SK-N-MC (cell line): ENCODE data around the gene SGO1.

Experiments
- DNase-seq: peaks from one replicate; pipeline ENCODE4 v3.0.0-alpha.2; 2011; ENCODE audit warnings: low read depth, low spot score
- H3K27ac ChIP-seq: fragments of 200-600 bp; sonication (generic); 2 replicates; pipeline ENCODE4 v1.5.1; 2016; ENCODE audit warnings: mixed run types
- H3K36me3 ChIP-seq: fragments of 200-600 bp; sonication (generic); 2 replicates; pipeline ENCODE4 v1.6.1; 2017; ENCODE audit warnings: antibody characterized with exemption, low read length, mixed read lengths; ENCODE audit not compliant: insufficient read depth
- H3K4me3 ChIP-seq: fragments of 200-600 bp; sonication (generic); 2 replicates; pipeline ENCODE4 v1.5.1; 2016
- H3K9ac ChIP-seq: fragments of 200-600 bp; sonication (generic); 2 replicates; pipeline ENCODE4 v1.8.0; 2017; ENCODE audit warnings: mixed run types, mixed read lengths; ENCODE audit not compliant: insufficient read length
- H3K9me3 ChIP-seq: fragments of 200-600 bp; sonication (generic); 2 replicates; pipeline ENCODE4 v1.6.1; 2017; ENCODE audit warnings: low read depth, mild to moderate bottlenecking, antibody characterized with exemption, low read length, moderate library complexity, mixed read lengths
- EZH2 ChIP-seq: fragments of 200-600 bp; sonication (generic); IDR thresholded peaks from one replicate; pipeline ENCODE4 v1.6.1; 2017; ENCODE audit warnings: antibody characterized with exemption
- FOXP2 ChIP-seq: optimal IDR thresholded peaks from 2 replicates; pipeline ENCODE3; 2011; ENCODE audit warnings: mild to moderate bottlenecking, moderate library complexity; ENCODE audit not compliant: insufficient read depth; ENCODE audit errors: extremely low read length, control extremely low read depth
- POLR2AphosphoS5 ChIP-seq: IDR thresholded peaks from 2 replicates; pipeline ENCODE4 v1.6.1; 2012; ENCODE audit warnings: mild to moderate bottlenecking, low read depth, low read length, borderline replicate concordance

SGO1 gene

DNA sequence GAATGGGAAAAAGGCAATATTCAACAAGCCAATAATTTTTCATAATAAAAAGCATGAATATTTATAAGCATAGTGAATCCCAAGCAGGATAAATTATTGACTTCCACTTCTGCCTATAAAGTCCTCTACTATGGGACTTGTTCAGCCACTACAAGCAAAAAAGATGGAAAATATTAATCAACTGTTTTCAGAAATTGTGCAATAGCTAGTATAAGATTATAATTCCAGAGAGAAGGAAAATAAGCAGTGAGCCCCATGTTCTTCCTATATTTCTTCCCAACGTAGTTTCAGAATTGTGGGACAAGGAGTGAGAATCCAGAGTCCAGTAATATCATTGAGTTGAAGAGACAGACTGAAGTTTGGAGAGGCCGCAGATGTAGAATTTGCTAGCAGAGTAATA is 24.3 kb downstream of the SGO1 start:
- H3K9ac ChIP-seq: no peak overlapping the region
- no peak for DNase-seq
- H3K36me3 ChIP-seq: peaks cover 8% of the 10 kb centered on the region
- no peak overlapping the region for H3K27ac ChIP-seq
- TF ChIP-seq POLR2AphosphoS5: no peak
- no peak for TF ChIP-seq EZH2
- no peak for TF ChIP-seq FOXP2
- H3K9me3 ChIP-seq: no peaks in the 10 kb centered on the region
- H3K4me3 ChIP-seq: no peak overlapping the region

DNA sequence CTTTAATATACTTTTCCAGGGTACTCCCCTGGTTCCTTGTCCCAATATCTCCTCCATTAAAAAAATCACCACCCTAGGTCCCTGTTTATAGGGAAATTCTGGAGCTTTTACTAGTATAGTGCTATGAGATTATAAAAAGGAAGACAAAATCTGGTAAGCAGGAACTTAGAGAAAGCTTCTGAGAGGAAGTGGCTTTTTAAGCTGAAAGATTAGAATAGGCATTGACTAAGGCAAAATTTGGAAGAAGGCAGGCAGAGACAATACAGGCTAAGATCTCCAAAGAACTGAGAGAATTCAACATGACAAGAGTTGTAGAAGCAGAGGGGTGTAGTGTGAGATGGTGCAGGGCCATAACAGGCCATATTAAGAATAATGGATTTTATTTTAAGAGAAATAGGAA is 25.8 kb downstream of the SGO1 start:
- Histone ChIP-seq H3K36me3 (peaks cover 8% of the 10 kb centered on the region), H3K9me3 (no peaks in the 10 kb centered on the region), H3K9ac (no peak overlapping the region), H3K27ac (no peak overlapping the region), H3K4me3 (no peak overlapping the region)
- DNase-seq: no peak
- TF ChIP-seq POLR2AphosphoS5: no peak
- no peak for TF ChIP-seq FOXP2
- no peak for TF ChIP-seq EZH2

DNA sequence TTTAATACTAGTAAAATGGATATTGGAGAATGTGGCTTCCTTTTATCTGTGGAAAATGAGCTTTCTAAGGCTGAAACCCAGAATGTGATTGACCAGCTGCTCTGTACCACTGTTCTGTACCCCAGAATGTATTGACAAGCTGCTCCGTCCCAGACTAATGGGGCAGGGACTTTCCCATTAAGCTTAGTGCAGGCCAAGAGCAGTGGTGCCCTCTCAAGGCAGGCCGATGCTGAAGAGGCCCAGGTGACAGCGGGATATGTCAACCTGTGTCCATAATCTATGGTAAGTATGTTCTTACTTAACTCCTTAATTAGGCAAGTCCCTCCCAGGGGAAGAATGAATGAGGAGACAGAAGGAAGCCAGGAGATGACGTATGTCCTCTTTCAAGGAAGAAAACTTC is 31.1 kb downstream of the SGO1 start:
- no peaks in the 10 kb centered on the region for H3K9me3 ChIP-seq
- H3K9ac ChIP-seq: no peak overlapping the region
- no peak for DNase-seq
- TF ChIP-seq EZH2 (no peak), POLR2AphosphoS5 (no peak), FOXP2 (no peak)
- peaks cover 8% of the 10 kb centered on the region for H3K36me3 ChIP-seq
- H3K4me3 ChIP-seq: no peak overlapping the region
- H3K27ac ChIP-seq: no peak overlapping the region

DNA sequence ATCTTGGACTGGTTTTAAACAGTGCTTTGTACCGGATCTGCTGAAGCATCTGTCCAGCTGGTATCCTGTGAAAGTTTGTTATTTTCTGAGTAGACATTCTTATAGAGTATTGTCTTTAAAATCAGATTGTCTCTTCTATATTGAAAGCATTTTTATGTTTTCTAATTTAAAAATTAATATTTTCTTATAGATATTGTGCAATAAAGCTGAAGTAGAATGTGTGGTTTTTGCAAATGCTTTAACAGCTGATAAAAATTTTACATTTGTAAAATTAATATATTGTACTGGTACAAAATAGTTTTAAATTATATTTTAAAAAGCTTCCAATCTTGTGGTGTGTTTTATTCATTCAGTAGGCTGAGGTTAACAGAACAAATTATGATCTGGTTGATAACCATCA is 31.9 kb downstream of the SGO1 start:
- Histone ChIP-seq H3K36me3 (peaks cover under 1% of the 10 kb centered on the region; the same call in 1 of the 2 replicates), H3K27ac (no peak overlapping the region), H3K9ac (no peak overlapping the region), H3K4me3 (no peak overlapping the region), H3K9me3 (no peaks in the 10 kb centered on the region)
- TF ChIP-seq POLR2AphosphoS5 (no peak), FOXP2 (no peak), EZH2 (no peak)
- no peak for DNase-seq

DNA sequence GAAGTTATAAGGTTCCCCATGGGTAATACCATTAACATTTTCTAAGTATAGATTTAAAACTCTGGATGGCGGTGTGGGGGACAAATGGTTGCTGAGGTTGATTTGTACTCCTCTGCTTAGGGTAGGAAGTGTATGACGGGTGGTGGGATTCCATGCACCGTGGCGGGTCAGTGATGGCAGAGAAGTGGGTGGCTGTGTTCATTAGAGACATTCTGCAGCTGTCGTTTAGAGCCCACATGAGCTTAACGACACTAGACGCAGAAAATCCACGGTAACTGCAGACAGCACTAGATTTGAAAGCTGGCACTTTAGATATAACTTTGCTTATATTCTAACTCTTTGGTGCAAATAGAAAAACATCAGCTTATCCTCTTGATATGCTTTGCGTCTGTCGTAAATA is 37.5 kb downstream of the SGO1 start:
- TF ChIP-seq EZH2 (no peak), FOXP2 (no peak), POLR2AphosphoS5 (no peak)
- DNase-seq: no peak
- H3K9me3 ChIP-seq: no peaks in the 10 kb centered on the region
- H3K4me3 ChIP-seq: no peak overlapping the region
- H3K27ac ChIP-seq: no peak overlapping the region
- H3K9ac ChIP-seq: no peak overlapping the region
- H3K36me3 ChIP-seq: no peaks in the 10 kb centered on the region

DNA sequence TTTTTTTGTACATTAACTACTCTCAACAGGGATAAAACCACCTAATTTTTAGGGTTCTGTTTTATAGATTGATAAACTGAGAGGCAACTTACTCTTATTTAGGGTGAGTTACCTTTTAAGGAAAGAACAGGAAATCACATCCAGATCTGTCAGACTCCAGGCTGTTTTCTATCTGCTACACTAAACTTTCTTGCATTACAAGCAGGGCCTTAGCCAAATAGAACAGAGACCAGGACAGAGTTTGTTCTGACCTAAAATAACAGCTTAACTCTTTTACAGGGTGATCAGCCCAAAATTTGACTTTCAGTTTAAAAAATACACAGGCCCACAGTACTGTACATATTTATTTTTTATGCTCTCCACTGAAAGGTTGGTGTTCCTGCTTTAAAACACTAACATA is 38.6 kb downstream of the SGO1 start:
- no peaks in the 10 kb centered on the region for H3K9me3 ChIP-seq
- no peaks in the 10 kb centered on the region for H3K36me3 ChIP-seq
- no peak for DNase-seq
- no peak overlapping the region for H3K27ac ChIP-seq
- TF ChIP-seq FOXP2: no peak
- TF ChIP-seq EZH2: no peak
- TF ChIP-seq POLR2AphosphoS5: no peak
- H3K9ac ChIP-seq: no peak overlapping the region
- no peak overlapping the region for H3K4me3 ChIP-seq

DNA sequence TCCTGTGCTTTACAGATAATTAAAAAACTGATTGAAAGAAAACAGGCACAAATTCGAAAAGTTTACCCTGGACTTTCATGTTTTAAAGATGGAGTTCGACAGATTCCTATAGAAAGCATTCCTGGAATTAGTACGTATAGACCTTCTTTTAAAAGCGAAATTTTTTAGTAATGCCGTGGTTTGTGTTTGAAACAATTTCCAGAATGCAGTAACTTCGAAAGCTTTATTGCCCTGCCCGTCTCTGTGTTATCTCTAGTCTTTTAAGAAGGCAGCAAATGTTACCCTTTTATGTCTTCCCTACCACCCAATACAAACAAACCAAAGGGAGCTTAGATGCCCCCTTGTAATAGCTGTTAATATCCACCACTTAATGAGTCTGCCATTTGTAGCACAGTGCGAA is 39.7 kb downstream of the SGO1 start:
- Histone ChIP-seq H3K9ac (no peak overlapping the region), H3K27ac (no peak overlapping the region)
- no peak for DNase-seq

DNA sequence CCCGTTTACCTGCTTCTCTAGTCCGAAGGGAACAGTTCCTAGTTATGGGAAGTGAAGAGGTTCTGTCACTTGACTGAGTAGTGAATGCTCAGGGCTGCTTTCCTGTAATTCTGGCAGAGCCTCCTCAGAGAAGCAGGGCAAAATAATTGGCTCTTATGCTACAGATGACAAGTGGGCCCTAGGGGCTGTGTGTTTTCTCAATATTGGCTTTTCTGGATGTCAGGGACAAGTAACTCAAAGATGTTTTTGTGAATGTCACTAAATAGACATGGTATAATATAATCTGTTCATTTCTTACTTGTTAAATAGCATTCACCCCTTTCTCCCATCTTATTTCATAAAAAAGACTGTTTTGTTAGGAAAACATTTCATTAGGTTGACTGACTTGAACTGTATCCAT is 40.1 kb downstream of the SGO1 start:
- no peak for DNase-seq
- Histone ChIP-seq H3K36me3 (no peaks in the 10 kb centered on the region), H3K27ac (no peak overlapping the region), H3K4me3 (no peak overlapping the region), H3K9ac (no peak overlapping the region), H3K9me3 (no peaks in the 10 kb centered on the region)
- TF ChIP-seq EZH2: no peak
- no peak for TF ChIP-seq FOXP2
- no peak for TF ChIP-seq POLR2AphosphoS5

More for the DNA sequence above, 39.7 kb downstream of the SGO1 start:
- Histone ChIP-seq H3K9me3 (no peaks in the 10 kb centered on the region), H3K36me3 (no peaks in the 10 kb centered on the region), H3K4me3 (no peak overlapping the region)
- TF ChIP-seq POLR2AphosphoS5: no peak
- no peak for TF ChIP-seq EZH2
- TF ChIP-seq FOXP2: no peak

DNA sequence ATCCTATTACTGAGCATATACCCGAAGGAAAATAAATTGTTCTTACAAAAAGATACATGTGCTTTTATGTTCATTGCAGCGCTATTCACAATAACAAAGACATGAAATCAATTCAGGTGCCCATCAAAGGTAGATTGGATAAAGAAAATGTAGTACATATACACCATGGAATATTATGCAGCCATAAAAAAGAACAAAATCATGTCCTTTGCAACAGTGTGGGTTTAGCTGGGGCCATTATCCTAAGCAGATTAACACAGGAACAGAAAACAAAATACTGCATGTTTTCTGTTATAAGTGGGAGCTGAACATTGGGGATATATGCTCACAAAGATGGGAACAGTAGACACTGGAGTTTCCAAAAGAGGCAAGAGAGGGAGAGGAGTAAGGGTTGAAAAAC is 42.5 kb downstream of the SGO1 start:
- no peak for TF ChIP-seq FOXP2
- TF ChIP-seq POLR2AphosphoS5: no peak
- TF ChIP-seq EZH2: no peak
- Histone ChIP-seq H3K4me3 (no peak overlapping the region), H3K27ac (no peak overlapping the region), H3K36me3 (no peaks in the 10 kb centered on the region), H3K9ac (no peak overlapping the region), H3K9me3 (no peaks in the 10 kb centered on the region)
- DNase-seq: no peak
